EL (cell line): ENCODE data around the gene ENC1.
A peak's percentile ranks its signal among the peaks of the same experiment; 100 is the strongest.

Experiments used
- DNase-seq: peaks from one replicate; pipeline ENCODE4 v3.0.0-alpha.2; 2016

The ENC1 gene

GRCh38 chr5:74599148-74599547 is 41.4 kb downstream of the ENC1 start:
- DNase-seq, result no peak

GRCh38 chr5:74598731-74599130 is 41.8 kb downstream of the ENC1 start:
- DNase-seq, result no peak

GRCh38 chr5:74596927-74597326 is 43.6 kb downstream of the ENC1 start:
- no peak for DNase-seq

- peak; percentile 85 for DNase-seq
Measured at GRCh38 chr5:74595143-74595925, 45.2 kb downstream of the ENC1 start.

GRCh38 chr5:74594137-74595040 is 46.1 kb downstream of the ENC1 start:
- peak; percentile 15 for DNase-seq

GRCh38 chr5:74589204-74590056 is 51.1 kb downstream of the ENC1 start:
- DNase-seq, result no peak

- no peak for DNase-seq
Measured at GRCh38 chr5:74588415-74588814, 52.1 kb downstream of the ENC1 start.

GRCh38 chr5:74587890-74588289 is 52.6 kb downstream of the ENC1 start:
- no peak for DNase-seq

GRCh38 chr5:74587300-74587699 is 53.2 kb downstream of the ENC1 start:
- no peak for DNase-seq

GRCh38 chr5:74586856-74587255 is 53.7 kb downstream of the ENC1 start:
- DNase-seq, result no peak

- DNase-seq, result no peak
Measured at GRCh38 chr5:74582853-74583252, 57.7 kb downstream of the ENC1 start.

- no peak for DNase-seq
Measured at GRCh38 chr5:74581988-74582365, 58.6 kb downstream of the ENC1 start.

GRCh38 chr5:74580729-74581109 is 59.8 kb downstream of the ENC1 start:
- no peak for DNase-seq

- no peak for DNase-seq
Measured at GRCh38 chr5:74579215-74579614, 61.3 kb downstream of the ENC1 start.

GRCh38 chr5:74578356-74579044 is 62.0 kb downstream of the ENC1 start:
- no peak for DNase-seq
